22Rv1 (cell line): ENCODE measurements around the gene PSD2.

ENCODE experiments used
- ZFX ChIP-seq: fragments of 450-650 bp; IDR thresholded peaks from 2 replicates; pipeline ENCODE4 v1.6.1; 2017; ENCODE audit warnings: antibody characterized with exemption, borderline replicate concordance
- TF ChIP-seq, protein P1 (sequence below): fragments of 450-650 bp; IDR thresholded peaks from 2 replicates; pipeline ENCODE4 v1.5.1; 2017; ENCODE audit warnings: mild to moderate bottlenecking

DNA sequence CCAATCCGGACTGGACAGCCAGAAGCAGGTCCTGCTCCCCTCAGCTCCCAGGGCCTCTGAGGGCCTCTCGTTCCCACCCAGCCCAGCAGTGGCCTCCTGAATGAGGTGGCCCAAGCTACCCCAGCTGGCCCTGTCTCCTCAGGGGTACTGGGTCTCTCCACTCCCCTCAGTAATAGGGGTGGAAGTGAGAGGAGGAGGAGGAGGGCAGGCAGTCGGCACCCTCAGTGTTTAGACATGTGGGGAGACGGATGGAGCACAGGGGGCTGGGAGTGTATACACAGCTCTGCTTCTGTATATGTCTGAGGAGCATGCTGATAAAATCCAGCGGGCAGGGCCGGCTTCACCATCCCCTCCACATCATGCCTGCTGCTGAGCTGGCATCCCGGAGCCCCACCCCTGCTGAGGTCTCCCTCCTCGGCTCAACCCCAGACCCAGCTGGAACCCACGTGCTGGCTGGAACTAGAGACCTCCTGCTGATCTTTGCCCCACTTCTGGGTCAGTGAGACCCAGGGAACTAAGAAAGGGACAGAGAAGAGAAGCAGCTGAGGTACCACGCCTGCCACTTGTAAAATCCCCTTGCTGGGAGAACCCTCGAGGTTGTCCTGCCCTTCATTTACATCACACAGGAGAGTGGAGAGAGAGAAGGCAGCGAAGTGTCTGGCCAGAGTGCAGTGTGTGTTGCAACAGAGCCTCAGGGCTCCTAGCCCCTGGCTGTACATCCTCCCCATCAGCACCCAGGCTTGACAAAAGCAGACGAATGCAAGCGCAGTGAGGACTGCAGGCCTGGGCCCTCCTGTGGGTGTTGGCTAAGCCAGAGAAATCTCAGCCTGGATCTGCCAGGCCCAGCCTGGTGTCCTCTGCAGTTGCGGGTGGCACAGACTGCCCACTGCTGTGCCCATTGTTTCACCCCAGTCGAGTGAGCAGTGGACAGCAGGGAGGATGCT, 77.5 kb downstream of the PSD2 start:
- TF ChIP-seq, protein P1, sequence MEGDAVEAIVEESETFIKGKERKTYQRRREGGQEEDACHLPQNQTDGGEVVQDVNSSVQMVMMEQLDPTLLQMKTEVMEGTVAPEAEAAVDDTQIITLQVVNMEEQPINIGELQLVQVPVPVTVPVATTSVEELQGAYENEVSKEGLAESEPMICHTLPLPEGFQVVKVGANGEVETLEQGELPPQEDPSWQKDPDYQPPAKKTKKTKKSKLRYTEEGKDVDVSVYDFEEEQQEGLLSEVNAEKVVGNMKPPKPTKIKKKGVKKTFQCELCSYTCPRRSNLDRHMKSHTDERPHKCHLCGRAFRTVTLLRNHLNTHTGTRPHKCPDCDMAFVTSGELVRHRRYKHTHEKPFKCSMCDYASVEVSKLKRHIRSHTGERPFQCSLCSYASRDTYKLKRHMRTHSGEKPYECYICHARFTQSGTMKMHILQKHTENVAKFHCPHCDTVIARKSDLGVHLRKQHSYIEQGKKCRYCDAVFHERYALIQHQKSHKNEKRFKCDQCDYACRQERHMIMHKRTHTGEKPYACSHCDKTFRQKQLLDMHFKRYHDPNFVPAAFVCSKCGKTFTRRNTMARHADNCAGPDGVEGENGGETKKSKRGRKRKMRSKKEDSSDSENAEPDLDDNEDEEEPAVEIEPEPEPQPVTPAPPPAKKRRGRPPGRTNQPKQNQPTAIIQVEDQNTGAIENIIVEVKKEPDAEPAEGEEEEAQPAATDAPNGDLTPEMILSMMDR = no peak
- no peak for TF ChIP-seq ZFX
